Naive B cell (primary cell): ENCODE results near the gene ZFAND3. TPM values are rescaled to one million over a fixed set of nuclear protein-coding genes. Genes with fewer than 3 reads are reported as not detected.
A peak's percentile ranks its signal among the peaks of the same experiment; 100 is the strongest.

Source experiments
- ATAC-seq, 2 donors: fragments of 150-1000 bp; cut with Tn5 transposase; 2 replicates each; pipeline ENCODE4 v1.10.0; 2021; ENCODE audit warnings: low read depth in 2 of 2, mild to moderate bottlenecking in 2 of 2, moderate library complexity in 2 of 2
- DNase-seq: peaks from one replicate; pipeline ENCODE4 v3.0.0; 2022
- H3K27ac Mint-ChIP-seq, 6 donors: one replicate each; pipeline ENCODE4 v1.8.0; 2020 to 2022; ENCODE audit warnings: mild to moderate bottlenecking in 6 of 6, mixed read lengths in 6 of 6, moderate library complexity in 5 of 6, inconsistent platforms in 2 of 6
- H3K27me3 Mint-ChIP-seq, 3 donors: one replicate each; pipeline ENCODE4 v1.8.0; 2021 to 2022; ENCODE audit warnings: mixed read lengths in 3 of 3, mild to moderate bottlenecking in 1 of 3
- H3K36me3 Mint-ChIP-seq, 2 donors: one replicate each; pipeline ENCODE4 v1.8.0; 2020 to 2022; ENCODE audit warnings: mixed read lengths in 2 of 2, inconsistent platforms in 1 of 2, mild to moderate bottlenecking in 1 of 2
- H3K4me1 Mint-ChIP-seq, 3 donors: one replicate each; pipeline ENCODE4 v1.8.0; 2020 to 2022; ENCODE audit warnings: mixed read lengths in 3 of 3, inconsistent platforms in 1 of 3, mild to moderate bottlenecking in 1 of 3, moderate library complexity in 1 of 3
- H3K4me3 Mint-ChIP-seq, 8 donors: one replicate each; pipeline ENCODE4 v1.8.0; 2020 to 2022; ENCODE audit warnings: mild to moderate bottlenecking in 8 of 8, mixed read lengths in 8 of 8, moderate library complexity in 8 of 8, inconsistent platforms in 2 of 8
- H3K9me3 Mint-ChIP-seq, 7 donors: one replicate each; pipeline ENCODE4 v1.8.0; 2020 to 2022; ENCODE audit warnings: mixed read lengths in 7 of 7, mild to moderate bottlenecking in 5 of 7, inconsistent platforms in 2 of 7, moderate library complexity in 1 of 7
- polyA plus RNA-seq, 6 donors: library from polyadenylated mRNA; unstranded; fragments of 300-500 nt; fragmentation: Illumina TruSeq; gene quantifications; one replicate each; pipeline ENCODE4 v1.2.3, GENCODE V29; 2021; ENCODE audit warnings: low read depth in 6 of 6

ZFAND3 gene
- polyA plus RNA-seq, 6 donors from 2014 or later = 1.9 to 6.7 (median 4.4) TPM

DNA sequence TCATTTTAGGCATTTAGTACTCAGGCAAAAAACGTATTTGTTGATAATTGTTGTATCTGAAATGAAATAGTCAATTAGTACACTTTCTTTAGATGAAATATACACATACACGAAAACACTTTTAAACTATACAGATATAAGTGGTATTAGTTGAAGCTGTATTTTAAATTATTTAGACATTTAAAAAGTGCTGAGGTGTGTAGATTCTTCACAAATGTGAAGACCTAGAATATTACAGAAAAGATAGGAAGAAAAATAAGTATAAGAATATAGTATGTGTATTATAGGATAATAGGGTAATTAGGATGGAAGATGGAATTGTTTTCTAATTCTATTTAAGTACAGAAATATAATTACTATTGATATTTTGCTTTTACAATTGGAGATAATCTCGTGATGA lies 4.6 kb downstream of the ZFAND3 start:
- no peaks in the 10 kb centered on the region for H3K36me3 Mint-ChIP-seq
- H3K4me1 Mint-ChIP-seq = peaks cover 35 to 86% (median 61%) of the 10 kb centered on the region in 3 donors
- DNase-seq (no peak), ATAC-seq (no peak)
- H3K4me3 Mint-ChIP-seq = no peak overlapping the region
- H3K27me3 Mint-ChIP-seq = no peaks in the 10 kb centered on the region
- no peaks in the 10 kb centered on the region for H3K9me3 Mint-ChIP-seq
- H3K27ac Mint-ChIP-seq = no peak overlapping the region

GRCh38 chr6:37826188-37826587 lies 6.7 kb downstream of the ZFAND3 start:
- H3K27ac Mint-ChIP-seq = peak overlapping the region in 2 of 6 donors; percentile 24 to 27
- H3K4me3 Mint-ChIP-seq = peak overlapping the region in 1 of 8 donors; percentile 63
- no peak for ATAC-seq
- H3K36me3 Mint-ChIP-seq = no peaks in the 10 kb centered on the region
- H3K4me1 Mint-ChIP-seq = peaks cover 41 to 96% (median 67%) of the 10 kb centered on the region in 3 donors
- DNase-seq = no peak
- H3K9me3 Mint-ChIP-seq = no peaks in the 10 kb centered on the region
- H3K27me3 Mint-ChIP-seq = no peaks in the 10 kb centered on the region

DNA sequence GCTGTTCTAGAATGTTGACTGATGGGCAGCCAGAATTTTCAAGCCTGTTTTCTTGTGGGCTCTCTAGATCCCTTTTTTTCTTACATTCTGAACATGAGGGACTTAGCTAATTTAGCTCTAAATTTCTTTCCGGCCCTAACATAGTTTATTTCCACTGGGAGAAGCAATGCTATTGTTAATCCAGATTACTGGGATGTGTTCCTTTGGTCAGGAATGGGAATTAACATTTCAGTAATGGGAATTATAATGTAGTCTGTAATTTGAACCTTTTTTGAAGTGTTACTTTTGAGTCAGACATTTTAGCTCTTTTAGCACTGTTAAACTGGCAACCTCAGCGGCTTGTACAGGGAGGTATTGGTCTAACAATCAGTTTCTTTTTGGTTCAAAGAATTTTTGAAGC lies 7.5 kb downstream of the ZFAND3 start:
- no peaks in the 10 kb centered on the region for H3K9me3 Mint-ChIP-seq
- DNase-seq = no peak
- peak overlapping the region in 1 of 6 donors; percentile 42 for H3K27ac Mint-ChIP-seq
- H3K4me3 Mint-ChIP-seq = no peak overlapping the region
- H3K27me3 Mint-ChIP-seq = no peaks in the 10 kb centered on the region
- peaks cover 49 to 96% (median 67%) of the 10 kb centered on the region in 3 donors for H3K4me1 Mint-ChIP-seq
- no peak for ATAC-seq
- no peaks in the 10 kb centered on the region for H3K36me3 Mint-ChIP-seq

GRCh38 chr6:37827603-37828265 lies 8.2 kb downstream of the ZFAND3 start:
- no peaks in the 10 kb centered on the region for H3K27me3 Mint-ChIP-seq
- H3K4me1 Mint-ChIP-seq = peaks cover 49 to 96% (median 67%) of the 10 kb centered on the region in 3 donors

DNA sequence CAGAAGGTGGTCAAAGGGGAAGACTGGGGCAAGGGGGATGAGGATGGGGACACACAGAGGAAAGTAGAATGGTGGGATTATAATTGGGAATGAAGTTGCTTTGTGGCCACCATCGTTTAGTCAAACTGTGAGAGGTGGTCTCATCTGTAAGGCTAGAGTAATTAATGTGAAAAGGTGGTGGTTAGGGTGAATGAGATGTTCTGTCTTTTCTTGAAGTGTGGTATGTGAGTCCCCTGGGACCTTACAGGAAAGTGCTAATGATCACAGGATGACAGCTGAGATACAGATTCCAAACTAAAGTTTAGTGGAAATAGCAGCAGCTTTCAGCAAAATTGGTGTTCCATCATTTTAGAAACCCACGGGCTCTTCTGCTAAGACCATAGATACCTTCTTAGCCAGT lies 10.7 kb downstream of the ZFAND3 start:
- ATAC-seq = peak; percentile 62 to 63
- Mint-ChIP-seq H3K36me3 (peaks cover 0 to 8% of the 10 kb centered on the region in 2 donors), H3K4me1 (peaks cover 41 to 85% (median 54%) of the 10 kb centered on the region in 3 donors), H3K27me3 (no peaks in the 10 kb centered on the region), H3K4me3 (peak overlapping the region in 7 of 8 donors; percentile 0 to 64 (median 35)), H3K9me3 (peaks cover 0 to 9% (median 2%) of the 10 kb centered on the region in 7 donors), H3K27ac (peak overlapping the region in 2 of 6 donors; percentile 13 to 72)
- DNase-seq = peak; percentile 25

More at GRCh38 chr6:37827603-37828265, 8.2 kb downstream of the ZFAND3 start:
- peak overlapping the region in 2 of 6 donors; percentile 54 to 70 for H3K27ac Mint-ChIP-seq
- peak overlapping the region in 1 of 8 donors; percentile 68 for H3K4me3 Mint-ChIP-seq
- no peak for DNase-seq
- H3K36me3 Mint-ChIP-seq = no peaks in the 10 kb centered on the region
- ATAC-seq = no peak
- no peaks in the 10 kb centered on the region for H3K9me3 Mint-ChIP-seq

DNA sequence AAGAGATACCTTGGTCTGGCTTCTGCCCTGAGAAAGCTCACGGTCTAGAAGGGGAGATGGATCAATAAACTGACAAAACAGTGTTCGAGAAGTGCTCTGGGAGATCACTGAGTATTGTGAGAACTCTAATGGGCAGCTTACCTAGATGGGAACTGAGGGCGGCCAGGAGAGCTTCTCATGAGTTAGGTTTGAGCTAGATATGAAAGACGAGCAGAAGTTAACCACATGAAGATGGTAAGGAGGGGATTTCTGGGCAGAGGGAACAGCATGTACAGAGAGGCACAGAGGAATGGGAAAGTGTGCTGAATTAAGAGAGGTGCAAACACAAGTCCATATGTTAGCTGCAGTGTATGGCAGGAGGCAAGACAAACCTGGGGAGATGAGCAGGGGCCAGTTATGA lies 11.9 kb downstream of the ZFAND3 start:
- Mint-ChIP-seq H3K4me3 (peak overlapping the region in 1 of 8 donors; percentile 17), H3K27ac (peak overlapping the region in 2 of 6 donors; percentile 10 to 30), H3K9me3 (peaks cover 0 to 9% (median 2%) of the 10 kb centered on the region in 7 donors), H3K36me3 (peaks cover 0 to 8% of the 10 kb centered on the region in 2 donors), H3K27me3 (no peaks in the 10 kb centered on the region), H3K4me1 (peaks cover 50 to 78% (median 58%) of the 10 kb centered on the region in 3 donors)
- no peak for DNase-seq
- no peak for ATAC-seq

GRCh38 chr6:37835923-37836322 lies 16.4 kb downstream of the ZFAND3 start:
- no peaks in the 10 kb centered on the region for H3K27me3 Mint-ChIP-seq
- no peak for ATAC-seq
- H3K4me3 Mint-ChIP-seq = no peak overlapping the region
- H3K36me3 Mint-ChIP-seq = peaks cover 8 to 14% of the 10 kb centered on the region in 2 donors
- no peak for DNase-seq
- H3K27ac Mint-ChIP-seq = peak overlapping the region in 2 of 6 donors; percentile 0 to 1
- H3K9me3 Mint-ChIP-seq = peaks cover 0 to 9% (median 4%) of the 10 kb centered on the region in 7 donors
- peaks cover 51 to 74% (median 62%) of the 10 kb centered on the region in 3 donors for H3K4me1 Mint-ChIP-seq

DNA sequence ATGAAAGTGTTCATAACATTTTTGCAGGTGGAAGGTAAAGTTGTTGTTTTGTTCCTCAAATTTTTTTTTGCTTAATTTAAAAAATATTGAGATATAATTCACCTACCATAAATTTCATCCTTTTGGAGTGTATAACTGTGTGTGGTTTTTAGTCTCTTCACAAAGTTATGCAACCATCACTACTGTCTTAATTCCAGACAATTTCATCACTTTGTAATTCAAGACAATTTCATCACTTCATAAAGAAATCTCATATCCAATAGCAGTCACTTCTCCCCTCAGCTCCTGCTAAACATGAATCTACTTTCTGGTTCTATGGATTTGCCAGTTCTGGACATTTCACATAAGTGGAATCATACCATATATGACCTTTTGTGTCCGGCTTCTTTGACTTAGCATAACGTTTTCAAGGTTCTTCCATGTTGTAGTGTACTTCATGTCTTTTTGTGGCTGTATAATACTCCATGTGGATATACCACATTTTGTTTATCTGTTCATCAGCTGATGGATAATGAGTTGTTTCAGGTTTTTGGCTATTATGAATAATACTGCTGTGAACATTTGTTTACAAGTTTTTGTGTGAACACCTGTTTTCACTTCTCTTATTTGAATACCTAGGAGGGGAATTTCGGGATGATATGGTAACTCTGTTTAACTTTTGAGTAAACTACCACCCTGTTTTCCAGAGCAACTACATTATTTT lies 18.8 kb downstream of the ZFAND3 start:
- Mint-ChIP-seq H3K36me3 (peaks cover 8 to 14% of the 10 kb centered on the region in 2 donors), H3K4me1 (peaks cover 39 to 67% (median 62%) of the 10 kb centered on the region in 3 donors), H3K4me3 (no peak overlapping the region), H3K27ac (peak overlapping the region in 3 of 6 donors; percentile 1 to 84 (median 26)), H3K9me3 (peaks cover 0 to 8% (median 4%) of the 10 kb centered on the region in 7 donors), H3K27me3 (no peaks in the 10 kb centered on the region)
- ATAC-seq (peak; percentile 23 to 56), DNase-seq (no peak)

- Mint-ChIP-seq H3K4me3 (no peak overlapping the region), H3K36me3 (peaks cover 0 to 14% of the 10 kb centered on the region in 2 donors), H3K27me3 (no peaks in the 10 kb centered on the region), H3K9me3 (peaks cover 0 to 2% (median 0%) of the 10 kb centered on the region in 7 donors), H3K4me1 (peaks cover 48 to 76% (median 74%) of the 10 kb centered on the region in 3 donors), H3K27ac (peak overlapping the region in 3 of 6 donors; percentile 39 to 75 (median 71))
- ATAC-seq (no peak), DNase-seq (no peak)
Observed at GRCh38 chr6:37840143-37840939, 20.8 kb downstream of the ZFAND3 start.

- Mint-ChIP-seq H3K9me3 (peaks cover 0 to 2% (median 0%) of the 10 kb centered on the region in 7 donors), H3K36me3 (peaks cover 0 to 14% of the 10 kb centered on the region in 2 donors), H3K27me3 (no peaks in the 10 kb centered on the region), H3K4me1 (peaks cover 49 to 78% (median 75%) of the 10 kb centered on the region in 3 donors), H3K4me3 (no peak overlapping the region), H3K27ac (peak overlapping the region in 2 of 6 donors; percentile 30 to 71)
- ATAC-seq (no peak), DNase-seq (no peak)
Observed at GRCh38 chr6:37840940-37841300, 21.4 kb downstream of the ZFAND3 start.

DNA sequence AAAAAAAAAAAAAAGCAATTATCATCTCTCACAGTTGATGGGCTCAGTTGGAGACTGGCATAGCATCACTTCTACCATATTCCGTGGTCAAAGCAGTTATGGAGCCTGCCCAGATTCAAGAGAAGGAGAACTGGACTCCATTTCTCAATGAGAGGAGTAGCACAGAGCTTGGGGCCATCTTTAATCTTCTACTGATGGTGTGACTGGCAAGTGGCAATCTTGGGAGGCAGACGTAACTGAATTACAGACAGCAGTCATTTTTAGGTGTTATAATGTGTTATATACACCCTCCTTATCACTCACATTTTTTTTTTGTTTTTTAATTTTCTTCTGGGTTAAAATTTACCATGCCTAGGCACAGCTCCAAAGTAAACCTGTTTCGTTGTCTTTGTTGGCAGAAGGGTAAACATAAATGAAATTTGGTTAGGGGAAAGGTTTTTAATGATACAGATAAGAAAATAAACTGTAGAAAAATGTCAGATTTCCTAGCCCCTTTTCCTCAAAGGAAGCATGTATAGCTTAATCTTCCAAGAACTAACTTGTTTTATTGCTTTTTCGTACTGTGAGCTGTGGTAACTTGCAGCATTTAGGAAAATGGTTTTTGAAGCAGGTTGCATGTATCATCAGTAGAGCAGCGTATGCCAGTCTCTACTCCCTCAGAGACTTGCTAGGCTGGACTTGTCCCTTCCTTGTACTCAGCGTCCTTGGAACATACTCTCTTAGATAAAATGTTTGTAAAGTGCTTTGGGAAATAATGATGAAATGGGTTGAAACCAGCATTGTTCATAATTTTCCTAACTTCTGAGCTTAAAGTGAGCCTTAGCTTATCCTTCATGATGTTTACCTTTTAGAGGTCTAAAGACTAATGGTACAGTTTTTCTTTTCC lies 25.7 kb downstream of the ZFAND3 start:
- Mint-ChIP-seq H3K9me3 (no peaks in the 10 kb centered on the region), H3K4me3 (peak overlapping the region in 1 of 8 donors; percentile 24), H3K27ac (no peak overlapping the region), H3K36me3 (no peaks in the 10 kb centered on the region), H3K27me3 (no peaks in the 10 kb centered on the region), H3K4me1 (peaks cover 43 to 72% (median 66%) of the 10 kb centered on the region in 3 donors)
- ATAC-seq (no peak), DNase-seq (no peak)

DNA sequence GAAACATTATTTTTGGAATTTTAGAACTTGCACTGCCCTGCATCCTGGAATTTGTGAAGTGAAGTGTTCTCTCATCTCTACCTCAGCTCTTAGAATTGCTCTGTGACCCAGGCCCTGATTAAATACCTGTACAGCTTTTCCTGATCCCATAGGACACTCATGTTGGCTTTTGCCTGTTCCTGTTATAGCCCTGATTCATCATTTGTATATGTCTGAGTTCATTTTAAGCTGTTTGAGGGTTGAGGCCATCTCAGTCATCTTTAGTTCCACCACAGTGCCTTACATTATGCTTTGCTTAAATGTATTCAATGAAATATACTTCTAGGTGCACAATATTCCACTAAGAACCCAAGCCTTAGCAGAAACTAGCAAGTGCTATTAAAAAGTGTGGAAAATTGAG lies 26.4 kb downstream of the ZFAND3 start:
- ATAC-seq (no peak), DNase-seq (no peak)
- Mint-ChIP-seq H3K4me3 (no peak overlapping the region), H3K36me3 (no peaks in the 10 kb centered on the region), H3K27me3 (no peaks in the 10 kb centered on the region), H3K9me3 (no peaks in the 10 kb centered on the region), H3K27ac (no peak overlapping the region), H3K4me1 (peaks cover 40 to 71% (median 64%) of the 10 kb centered on the region in 3 donors)
